NCI-H460 (cell line): Measurements from ENCODE around the gene RNF224. TPM values are rescaled to one million over a fixed set of nuclear protein-coding genes. Genes with fewer than 3 reads are reported as not detected.

Experiments
- DNase-seq: peaks from one replicate; pipeline ENCODE4 v3.0.0-alpha.2; 2016; ENCODE audit warnings: low read depth; ENCODE audit errors: extremely low read depth
- total RNA-seq: library from RNA; depleted of rRNA; stranded (reverse); fragments of >200 nt; shearing (Covaris generic); gene quantifications from 2 replicates; pipeline ENCODE4 v1.2.3, GENCODE V29; 2014

The RNF224 gene
- total RNA-seq, 1 experiment from 2014 or later = not detected

DNA sequence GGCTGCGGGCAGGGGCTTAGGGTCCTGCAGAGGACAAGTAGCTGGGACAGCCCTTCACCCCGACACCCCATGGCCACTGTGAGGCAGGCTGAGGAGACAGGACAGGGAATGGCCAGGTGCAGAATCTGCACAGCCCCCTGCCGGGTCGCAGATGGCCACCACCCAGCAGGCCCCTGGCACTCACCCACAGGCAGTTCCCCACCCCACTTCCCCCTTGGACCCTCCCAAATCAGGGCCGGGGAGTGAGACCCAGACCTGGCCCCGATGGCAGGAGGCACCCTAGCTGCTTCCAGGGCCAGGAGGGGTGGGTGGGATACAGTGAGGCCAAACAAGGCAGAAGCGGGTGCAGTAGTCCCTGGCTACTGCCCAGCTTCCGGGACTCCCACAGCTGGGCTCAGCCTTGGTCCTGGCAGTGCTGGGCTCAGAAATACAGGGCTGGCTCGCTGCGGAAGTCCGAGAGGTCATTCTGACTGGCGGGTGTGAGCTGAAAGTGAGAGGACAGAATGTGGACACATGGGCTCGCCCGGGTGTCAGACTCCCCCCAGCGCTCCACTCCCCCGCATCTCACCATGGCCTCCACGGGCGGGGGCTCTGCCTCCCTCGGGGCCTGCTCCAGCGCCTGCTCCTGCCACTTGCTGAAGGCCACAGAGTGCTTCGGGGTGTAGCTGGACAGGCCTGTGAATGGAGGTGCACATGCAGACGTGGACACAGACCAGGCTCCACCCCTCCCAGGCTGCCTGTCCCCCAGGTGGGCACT, 35.4 kb upstream of the RNF224 start:
- DNase-seq = no peak

DNA sequence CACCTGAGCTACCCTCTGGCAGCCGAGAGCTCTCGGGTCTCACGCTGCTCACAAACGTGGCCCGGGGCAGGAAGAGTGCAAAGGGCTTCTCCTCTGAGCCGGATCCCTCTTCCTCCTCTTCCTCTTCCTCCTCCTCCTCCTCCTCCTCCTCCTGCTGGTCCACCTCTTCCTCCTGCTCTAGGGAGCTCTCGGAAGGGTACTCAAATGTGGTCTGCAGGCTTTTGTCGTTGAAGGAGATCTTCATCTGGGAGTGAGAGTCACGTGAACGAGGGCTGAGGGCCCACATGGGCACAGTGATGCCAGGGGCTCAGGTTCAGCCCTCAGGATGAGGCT, 34.9 kb upstream of the RNF224 start:
- no peak for DNase-seq

DNA sequence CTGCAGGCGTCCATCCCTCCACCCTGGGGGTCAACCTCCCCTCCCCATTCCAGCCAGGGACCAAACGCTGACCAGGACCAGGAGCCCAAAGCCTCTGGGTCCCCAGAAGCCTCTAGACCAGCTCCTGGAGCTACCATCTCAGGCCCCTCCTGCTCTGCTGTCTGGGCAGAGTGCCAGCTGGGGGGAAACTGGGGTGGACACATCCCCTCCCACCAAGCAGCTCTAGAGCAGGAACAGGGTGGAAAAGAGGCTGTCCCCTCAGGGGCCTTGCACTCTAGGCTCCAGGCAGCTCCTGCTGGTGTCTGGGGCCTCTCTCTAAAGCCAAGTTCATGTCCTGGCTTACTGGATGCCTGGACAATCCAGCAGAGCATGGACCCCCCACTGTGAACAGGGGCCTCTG, 34.4 kb upstream of the RNF224 start:
- DNase-seq = no peak

DNA sequence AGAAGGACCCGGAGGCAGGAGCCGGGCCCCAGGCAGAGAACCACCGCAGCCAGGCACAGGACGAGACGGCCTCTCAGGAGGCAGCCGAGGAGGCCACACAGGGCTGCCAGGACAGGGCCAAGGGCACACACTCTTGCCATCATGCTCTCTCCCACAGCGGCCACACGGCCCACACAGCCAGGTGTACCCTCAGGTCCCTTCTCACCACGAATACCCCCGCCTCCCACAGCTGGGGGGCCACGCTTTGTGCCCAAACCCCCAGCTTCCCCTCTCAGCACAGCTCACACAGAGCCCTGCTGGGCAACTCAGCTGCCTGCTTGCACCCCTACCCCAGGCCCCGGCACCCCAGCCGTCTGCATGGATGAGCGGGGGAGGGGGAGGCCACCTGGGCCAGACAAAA, 33.5 kb upstream of the RNF224 start:
- no peak for DNase-seq

DNA sequence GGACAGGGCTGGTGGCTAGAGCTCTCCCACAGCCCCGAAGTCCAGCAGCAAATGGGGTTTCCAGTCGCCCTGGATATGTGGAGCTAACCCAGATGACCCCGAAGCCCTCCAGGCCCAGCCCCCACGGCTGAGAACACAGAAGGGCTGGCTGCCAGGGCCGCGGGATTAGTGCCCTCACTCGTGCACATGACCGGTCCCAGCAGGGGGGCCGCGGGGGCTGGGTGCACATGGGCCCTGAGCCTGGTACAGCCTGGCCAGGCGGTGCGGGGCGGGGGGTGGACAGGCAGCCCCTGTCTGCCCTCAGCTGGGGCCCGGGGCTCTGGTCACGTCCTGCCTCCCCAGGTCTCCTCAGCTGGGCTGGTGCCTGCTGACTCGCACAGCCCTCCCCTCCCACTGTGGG, 32.9 kb upstream of the RNF224 start:
- no peak for DNase-seq

DNA sequence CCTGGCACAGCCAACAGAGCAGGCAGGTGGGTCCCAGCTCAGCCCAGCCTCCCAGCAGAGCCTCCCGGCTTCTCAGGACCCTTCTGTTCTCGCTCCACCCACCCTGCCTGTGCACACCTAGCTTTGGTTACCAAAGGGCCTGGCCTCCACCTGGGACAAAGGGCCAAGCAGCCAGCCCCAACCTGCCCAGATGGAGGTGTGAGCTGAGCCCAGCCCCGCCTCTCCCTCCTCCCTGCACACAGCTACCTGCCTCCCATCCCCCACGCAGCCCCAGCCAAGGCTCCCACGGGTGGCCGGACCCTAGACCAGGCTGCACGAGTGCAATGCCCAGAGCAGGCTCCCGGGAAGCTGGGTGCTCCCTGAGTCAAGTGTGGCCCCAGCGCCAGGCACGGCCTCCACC, 32.4 kb upstream of the RNF224 start:
- DNase-seq = no peak

DNA sequence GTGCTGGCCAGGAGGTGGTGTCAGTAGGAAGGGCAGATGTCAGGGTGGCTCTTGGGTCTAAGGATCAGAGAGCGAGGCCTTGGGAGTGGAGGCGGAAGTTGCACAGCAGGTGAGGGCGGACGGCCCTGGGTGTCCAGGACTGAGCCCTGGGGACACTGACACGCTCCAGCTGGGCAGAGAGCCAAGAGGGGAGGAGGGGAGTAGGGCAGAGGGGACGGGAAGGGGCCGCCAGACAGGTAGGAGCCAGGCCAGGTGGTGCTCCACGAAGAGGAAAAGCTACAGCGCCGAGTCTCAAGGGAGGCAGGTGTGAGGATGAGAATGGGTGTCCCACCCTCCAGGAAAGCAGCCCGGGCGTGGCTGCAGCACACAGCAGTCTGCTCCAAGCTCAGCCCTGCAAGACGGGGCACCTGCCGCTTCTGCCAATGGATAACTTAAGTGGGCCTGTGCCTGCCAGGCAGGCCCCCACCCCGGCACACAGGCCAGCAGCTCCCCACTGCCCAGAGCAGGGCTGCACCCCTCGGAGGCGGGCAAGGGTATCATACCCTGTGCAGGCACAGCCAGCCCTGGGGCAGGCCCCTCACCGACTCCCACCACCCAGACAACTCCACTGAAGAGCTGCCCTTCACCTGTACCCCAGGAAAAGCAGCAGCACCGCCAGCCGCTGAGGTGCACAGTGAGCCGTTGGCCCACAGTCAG, 31.6 kb upstream of the RNF224 start:
- DNase-seq = no peak

DNA sequence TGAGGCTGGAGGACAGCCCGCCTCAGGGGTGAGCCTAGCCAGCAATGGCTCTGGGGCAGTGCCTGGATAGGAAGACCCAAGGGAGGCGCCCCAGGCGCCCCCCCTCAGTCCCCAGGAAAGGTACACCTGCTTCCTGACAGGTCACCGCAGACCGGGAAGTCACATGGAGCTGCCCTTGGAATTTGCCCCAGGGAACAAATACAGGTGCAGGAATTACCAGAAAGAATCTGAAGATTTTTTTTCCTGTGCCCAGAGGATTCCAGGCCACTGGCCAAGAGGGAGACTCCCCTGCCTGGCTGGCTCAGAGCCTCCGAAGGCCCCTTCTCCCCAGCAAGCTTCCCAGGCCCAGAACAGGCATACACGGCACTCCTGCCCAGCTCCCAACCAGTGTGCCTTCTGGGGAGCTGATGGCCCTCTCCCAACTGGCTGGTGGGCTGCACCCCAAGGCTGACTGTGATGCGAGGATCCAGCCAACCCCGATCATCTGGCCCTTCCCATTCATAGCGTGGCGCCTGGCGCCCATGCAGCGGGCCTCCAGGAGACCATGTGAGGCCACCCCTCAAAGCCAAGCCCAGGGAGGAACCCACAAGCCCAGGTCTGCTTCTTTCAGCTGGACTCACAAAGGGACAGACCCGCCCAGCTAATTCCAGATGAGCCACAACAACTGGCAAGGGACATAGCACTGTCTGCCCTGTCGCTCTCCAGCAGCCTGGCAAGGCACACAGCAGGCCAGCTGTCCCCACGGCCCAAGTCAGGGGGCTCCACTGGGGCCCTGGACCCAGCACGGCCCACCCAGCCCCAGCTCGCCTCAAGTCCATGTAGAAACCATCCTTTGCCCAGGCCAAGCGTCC, 29.0 kb upstream of the RNF224 start:
- no peak for DNase-seq

DNA sequence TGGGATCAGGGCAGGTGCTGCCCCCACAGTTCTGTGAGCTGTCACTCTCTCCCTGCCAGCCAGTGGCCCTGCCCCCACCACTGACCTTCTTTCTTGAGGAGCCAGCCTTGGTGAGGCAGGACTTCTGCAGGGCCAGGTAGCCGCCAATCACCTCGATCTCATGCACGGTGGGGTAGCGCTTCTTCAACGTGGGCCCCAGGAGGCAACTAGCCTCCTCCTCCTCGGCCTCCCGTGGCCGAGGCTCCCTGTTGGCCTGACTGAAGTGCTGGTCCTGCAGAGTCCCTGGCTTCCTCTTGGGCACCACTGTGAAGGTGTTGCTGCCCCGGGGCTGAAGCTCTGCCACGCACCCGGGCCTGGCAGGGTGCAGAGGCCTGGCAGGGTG, 28.4 kb upstream of the RNF224 start:
- DNase-seq = no peak

DNA sequence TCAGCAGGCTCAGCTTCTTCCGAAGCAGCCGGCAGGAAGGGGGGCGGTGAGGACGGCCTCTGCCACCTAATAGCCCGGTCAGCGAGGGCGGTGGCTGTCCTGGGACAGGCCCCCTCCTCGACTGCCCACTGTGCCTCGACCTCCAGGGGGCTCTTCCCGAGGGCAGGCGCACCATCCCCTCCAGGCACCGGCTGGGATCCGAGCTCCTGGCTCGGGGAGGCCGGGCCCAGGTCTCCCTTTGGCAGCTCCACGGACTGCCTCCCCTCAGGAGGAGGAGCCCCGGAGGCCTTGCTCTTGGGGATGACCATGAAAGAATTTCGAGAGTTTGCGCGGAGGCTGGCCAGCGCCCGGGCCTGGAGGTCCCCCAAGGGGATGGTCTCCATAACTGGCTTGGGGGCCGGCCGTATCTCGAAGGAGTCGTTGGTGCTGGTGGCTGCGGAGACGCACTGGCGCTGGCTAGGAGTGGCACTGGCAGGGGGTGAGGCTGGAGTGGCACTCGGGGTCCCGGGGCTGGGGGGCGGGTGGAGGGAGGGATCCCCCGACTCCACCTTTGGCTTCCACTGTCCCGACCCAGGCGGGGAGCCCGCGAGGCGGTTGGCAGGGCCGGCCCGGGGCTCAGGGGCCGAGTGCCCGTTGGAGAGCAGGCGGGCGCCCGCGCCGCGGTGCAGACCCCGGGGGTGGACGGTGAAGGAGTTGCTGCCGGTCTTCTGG, 27.7 kb upstream of the RNF224 start:
- no peak for DNase-seq

DNA sequence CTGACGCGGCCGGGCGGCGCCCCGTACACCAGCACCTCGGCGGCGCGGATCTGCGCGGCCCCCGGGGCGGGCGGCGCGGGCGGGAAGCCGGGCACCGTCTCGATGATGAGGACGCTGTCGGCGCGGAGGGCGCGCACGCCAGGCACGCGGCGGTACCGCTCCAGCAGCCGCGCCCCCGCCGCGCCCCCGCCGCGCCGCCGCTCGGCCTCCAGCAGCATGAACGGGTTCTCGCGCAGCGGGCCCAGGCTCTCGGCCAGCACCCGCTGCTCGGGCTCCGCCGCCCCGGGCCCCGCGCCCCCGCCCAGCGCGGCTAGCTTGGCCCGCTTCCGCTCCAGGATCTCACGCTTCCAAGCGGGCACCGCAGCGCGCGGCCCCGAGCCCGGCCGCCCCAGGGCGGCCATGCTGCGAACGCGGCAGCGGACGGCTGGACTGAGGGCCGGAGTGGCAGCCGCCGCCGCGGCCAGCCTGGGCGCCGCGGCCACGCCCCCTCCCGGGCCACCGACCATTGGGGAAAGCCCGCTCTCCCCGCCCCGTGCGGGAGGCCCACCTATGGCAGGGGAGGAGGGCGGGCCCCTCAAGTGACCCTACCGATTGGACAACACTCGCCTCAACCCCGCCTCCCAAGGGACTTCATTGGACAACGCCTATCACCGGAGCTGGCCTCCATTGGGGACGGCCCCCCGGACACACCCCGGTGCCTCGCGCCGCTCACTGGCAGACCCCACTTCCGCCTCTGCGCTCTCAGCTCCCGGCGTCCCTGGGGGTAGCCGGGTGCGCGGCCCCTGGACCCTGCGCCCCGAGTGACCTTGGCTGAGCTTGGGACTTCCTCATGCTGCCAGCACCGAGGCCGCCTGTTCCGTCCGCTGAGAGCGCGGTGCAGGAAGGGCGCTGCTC, 26.7 kb upstream of the RNF224 start, which contains the start of gene TPRN:
TPRN (minus strand) TSS at position 431 of the 894 bp plus-strand sequence; CDS start at position 401, 30 bp downstream.
- DNase-seq = peak; percentile 99

DNA sequence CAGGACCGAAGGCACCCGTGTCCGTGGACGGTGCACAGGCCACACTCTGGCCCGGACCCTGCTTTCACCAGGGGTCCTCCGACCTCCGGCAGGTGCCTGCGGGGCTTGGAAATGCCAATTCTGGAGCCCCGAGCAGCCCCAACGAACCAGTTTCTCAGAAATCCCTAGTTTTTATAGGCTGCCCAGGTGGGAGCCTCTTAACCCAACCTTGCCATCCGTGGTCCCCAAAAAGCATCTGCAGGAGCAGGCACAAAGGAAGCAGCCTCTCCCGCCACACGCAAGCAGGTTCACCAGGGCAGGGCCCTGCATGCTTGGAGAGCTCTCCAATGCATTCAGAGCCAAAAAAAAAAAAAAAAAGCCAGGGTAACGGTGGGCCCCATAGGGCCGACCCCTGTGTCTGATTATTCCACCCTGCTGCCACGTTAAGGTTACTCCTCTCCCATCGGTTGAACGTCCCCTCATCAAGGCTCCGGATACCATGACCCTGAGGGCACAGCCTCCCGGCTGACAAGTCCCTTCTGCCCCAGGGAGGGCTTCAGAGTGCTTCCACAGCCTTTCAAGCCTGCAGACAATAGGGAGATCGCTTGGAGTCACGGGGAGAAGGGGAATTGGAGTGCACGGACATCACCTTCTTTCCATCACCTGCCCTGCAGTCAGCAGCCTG, 26.0 kb upstream of the RNF224 start:
- DNase-seq = no peak

DNA sequence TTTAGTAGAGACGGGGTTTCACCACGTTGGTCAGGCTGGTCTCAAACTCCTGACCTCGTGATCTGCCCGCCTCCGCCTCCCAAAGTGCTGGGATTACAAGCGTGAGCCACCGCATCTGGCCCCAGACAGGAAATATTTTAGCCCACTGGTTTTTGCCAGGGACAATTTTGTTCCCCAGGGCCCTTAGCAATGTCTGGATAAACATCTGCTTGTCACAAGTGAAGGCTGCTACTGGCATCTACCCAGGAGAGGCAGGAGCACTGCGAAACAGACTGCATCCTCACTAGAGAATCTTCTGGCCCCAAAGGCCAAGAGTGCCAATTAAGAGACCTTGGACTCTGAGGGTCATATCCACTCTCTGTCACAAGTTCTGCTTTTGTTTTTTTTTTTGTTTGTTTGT, 24.3 kb upstream of the RNF224 start:
- no peak for DNase-seq

DNA sequence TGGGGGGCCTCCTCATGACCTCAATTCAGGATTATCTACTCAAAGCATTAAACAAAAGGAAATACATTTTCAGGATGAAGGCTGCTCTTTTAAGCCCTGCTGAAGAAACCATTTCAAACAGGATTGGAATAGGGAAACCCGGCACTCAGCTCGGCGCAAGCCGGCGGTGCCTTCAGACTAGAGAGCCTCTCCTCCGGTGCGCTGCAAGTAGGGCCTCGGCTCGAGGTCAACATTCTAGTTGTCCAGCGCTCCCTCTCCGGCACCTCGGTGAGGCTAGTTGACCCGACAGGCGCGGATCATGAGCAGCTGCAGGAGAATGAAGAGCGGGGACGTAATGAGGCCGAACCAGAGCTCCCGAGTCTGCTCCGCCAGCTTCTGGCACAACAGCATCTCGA, 22.6 kb upstream of the RNF224 start:
- DNase-seq = no peak

DNA sequence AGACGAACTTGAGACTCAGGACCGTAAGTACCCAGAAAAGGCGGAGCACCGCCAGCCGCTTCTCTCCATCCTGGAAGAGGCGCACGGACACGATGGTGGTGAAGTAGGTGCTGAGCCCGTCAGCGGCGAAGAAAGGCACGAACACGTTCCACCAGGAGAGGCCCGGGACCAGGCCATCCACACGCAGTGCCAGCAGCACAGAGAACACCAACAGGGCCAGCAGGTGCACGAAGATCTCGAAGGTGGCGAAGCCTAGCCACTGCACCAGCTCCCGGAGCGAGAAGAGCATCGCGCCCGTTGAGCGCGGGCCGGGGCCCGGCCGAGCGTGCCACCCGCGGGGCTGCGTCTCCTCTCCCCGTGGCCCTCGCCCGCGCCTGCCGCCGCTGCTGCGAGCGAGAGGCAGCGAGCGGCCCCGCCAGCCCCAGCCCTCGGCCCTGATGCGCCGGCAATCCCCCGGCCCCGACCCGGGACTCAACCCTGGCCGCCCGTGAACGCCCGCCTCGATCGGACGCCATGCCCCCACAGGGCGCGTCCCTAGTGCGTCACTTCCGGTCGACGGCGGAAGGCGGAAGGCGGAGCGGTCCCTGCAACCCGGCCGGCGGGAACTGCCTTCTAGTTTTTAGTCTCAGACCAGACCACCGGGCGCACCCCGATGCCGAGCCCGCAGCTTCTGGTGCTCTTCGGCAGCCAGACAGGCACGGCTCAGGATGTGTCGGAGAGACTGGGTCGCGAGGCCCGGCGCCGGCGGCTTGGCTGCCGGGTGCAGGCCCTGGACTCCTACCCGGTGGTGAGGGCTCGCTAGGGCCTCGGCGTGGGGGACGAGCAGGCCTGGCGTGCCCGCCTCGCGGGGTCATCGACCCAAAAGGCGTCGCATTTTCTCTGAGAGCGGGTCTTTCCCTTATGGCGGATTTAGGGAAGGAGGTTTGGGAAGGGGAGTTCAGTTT, 21.9 kb upstream of the RNF224 start, which contains the start of the genes NDOR1 and TMEM203:
NDOR1 (plus strand) TSS at position 575 of the 944 bp plus-strand sequence; CDS start at position 653, 78 bp downstream.
TMEM203 (minus strand) TSS at position 523 of the 944 bp plus-strand sequence; CDS start at position 289, 234 bp downstream.
- DNase-seq = peak; percentile 80

DNA sequence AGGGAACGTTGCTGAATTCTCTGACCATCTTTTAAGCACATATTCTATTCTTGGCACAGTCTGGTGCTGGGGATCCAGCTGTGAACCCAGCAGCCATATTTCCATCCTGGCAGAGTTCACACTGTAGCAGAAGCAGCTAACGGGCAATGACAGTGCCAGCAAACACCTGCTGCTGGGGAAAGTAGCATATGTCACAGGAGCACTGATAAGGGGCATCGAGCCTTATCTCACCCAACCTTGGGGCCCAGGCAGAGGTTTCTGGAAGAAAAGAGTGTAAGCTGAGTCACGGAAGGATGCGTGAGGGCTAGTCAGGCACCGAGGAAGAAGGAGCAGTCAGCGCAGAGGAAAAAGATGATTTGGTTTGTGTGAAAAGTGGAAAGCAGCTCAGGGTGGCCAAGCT, 20.7 kb upstream of the RNF224 start:
- DNase-seq = no peak

DNA sequence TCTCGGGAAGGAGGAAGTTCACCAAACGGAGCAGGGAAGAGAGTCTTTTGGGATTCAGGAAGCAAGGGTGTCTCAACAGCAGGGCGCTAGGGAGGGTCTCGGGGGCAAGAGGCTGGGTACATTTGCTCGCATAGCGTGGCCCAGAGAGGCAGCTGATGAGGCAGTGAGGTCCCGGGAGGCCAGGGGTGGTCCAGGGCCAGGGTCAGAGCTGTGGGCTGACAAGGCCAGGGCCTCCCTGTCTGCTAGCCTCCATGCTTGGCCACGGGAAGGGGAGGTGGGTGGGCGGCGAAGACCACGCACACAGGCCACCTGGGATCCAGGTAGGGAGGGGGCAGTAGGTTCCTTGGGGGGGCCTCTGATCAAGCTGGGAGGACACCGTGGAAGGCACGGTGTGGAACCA, 15.8 kb upstream of the RNF224 start:
- no peak for DNase-seq

DNA sequence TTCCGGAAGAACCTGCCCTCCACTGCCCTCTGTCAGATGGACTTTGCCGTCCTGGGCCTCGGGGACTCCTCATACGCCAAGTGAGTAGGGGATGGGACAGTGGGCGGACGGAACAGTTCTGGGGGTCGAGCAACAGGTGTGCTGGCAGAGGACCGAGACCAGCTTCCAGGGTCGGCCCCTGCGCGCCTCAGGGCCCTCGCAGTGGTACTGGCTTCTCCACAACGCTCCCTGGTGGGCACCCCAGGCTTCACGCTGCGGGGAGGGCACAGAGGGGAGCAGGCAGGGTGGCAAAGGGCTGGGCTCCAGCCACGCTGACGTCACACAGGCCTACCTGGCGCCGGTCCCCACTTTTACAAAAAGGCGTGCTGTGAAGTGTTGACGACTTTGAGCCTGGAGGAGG, 14.8 kb upstream of the RNF224 start:
- no peak for DNase-seq
